CD4-positive, alpha-beta memory T cell (primary cell): ENCODE data around the gene SIL1. TPM values are rescaled to one million over a fixed set of nuclear protein-coding genes. Genes with fewer than 3 reads are reported as not detected.
A peak's percentile ranks its signal among the peaks of the same experiment; 100 is the strongest.

ENCODE experiments used
- CTCF ChIA-PET: fragments of 350-600 bp; sonication (Branson Sonifier 250); formaldehyde crosslinking; loops from one replicate; lab custom pipeline; 2021; ENCODE audit warnings: inconsistent platforms; ENCODE audit not compliant: partially characterized antibody; lab: Charles Lee
- POLR2A ChIA-PET: fragments of 350-600 bp; sonication (Branson Sonifier 250); formaldehyde crosslinking; loops from one replicate; lab custom pipeline; 2021; ENCODE audit not compliant: partially characterized antibody; lab: Charles Lee
- DNase-seq, 5 donors: peaks; one replicate each; pipeline versions ENCODE4 v3.0.0 to v3.0.0-alpha.2; 2020 to 2022; ENCODE audit warnings: mixed read lengths in 1 of 5
- H3K27ac ChIP-seq: one replicate; pipeline ENCODE4 v1.7.0; 2013; ENCODE audit warnings: low read depth, low read length
- H3K27me3 ChIP-seq: 2 replicates; pipeline ENCODE4 v1.7.0; 2013; ENCODE audit warnings: mild to moderate bottlenecking, low read length, moderate library complexity; ENCODE audit not compliant: insufficient read depth
- H3K36me3 ChIP-seq: 2 replicates; pipeline ENCODE4 v1.7.0; 2013; ENCODE audit warnings: mild to moderate bottlenecking, low read length, moderate library complexity; ENCODE audit not compliant: insufficient read depth
- H3K4me1 ChIP-seq: 2 replicates; pipeline ENCODE4 v1.7.0; 2013; ENCODE audit warnings: mild to moderate bottlenecking, low read length, moderate library complexity; ENCODE audit not compliant: insufficient read depth
- H3K4me3 ChIP-seq, 2 donors: one replicate each; pipeline ENCODE4 v1.7.0; 2013; ENCODE audit warnings: low read length in 2 of 2, mild to moderate bottlenecking in 1 of 2
- H3K9me3 ChIP-seq, 2 donors: one replicate each; pipeline ENCODE4 v1.7.0; 2013; ENCODE audit warnings: low read length in 2 of 2, control low read depth in 1 of 2; ENCODE audit not compliant: control insufficient read depth in 1 of 2
- H3K27ac Mint-ChIP-seq, 7 donors: one replicate each; pipeline ENCODE4 v1.8.0; 2020 to 2021; ENCODE audit warnings: mixed read lengths in 7 of 7, mild to moderate bottlenecking in 6 of 7, inconsistent platforms in 3 of 7, moderate library complexity in 3 of 7
- H3K27me3 Mint-ChIP-seq, 2 donors: one replicate each; pipeline ENCODE4 v1.8.0; 2020 to 2021; ENCODE audit warnings: mixed read lengths in 2 of 2
- H3K36me3 Mint-ChIP-seq, 2 donors: one replicate each; pipeline ENCODE4 v1.8.0; 2020 to 2021; ENCODE audit warnings: mixed read lengths in 2 of 2, inconsistent platforms in 1 of 2, mild to moderate bottlenecking in 1 of 2
- H3K4me1 Mint-ChIP-seq, 4 donors: one replicate each; pipeline ENCODE4 v1.8.0; 2020 to 2021; ENCODE audit warnings: mixed read lengths in 4 of 4, mild to moderate bottlenecking in 1 of 4
- H3K4me3 Mint-ChIP-seq, 8 donors: one replicate each; pipeline ENCODE4 v1.8.0; 2020 to 2021; ENCODE audit warnings: mixed read lengths in 8 of 8, mild to moderate bottlenecking in 7 of 8, moderate library complexity in 6 of 8, inconsistent platforms in 3 of 8
- H3K9me3 Mint-ChIP-seq, 8 donors: one replicate each; pipeline ENCODE4 v1.8.0; 2020 to 2021; ENCODE audit warnings: mixed read lengths in 8 of 8, mild to moderate bottlenecking in 5 of 8, inconsistent platforms in 3 of 8, moderate library complexity in 1 of 8
- intact Hi-C: fragments of 100-400 bp; cut with micrococcal nuclease; formaldehyde crosslinking; loops from one replicate; pipeline ENCODE4 v1.15.1; 2023
- polyA plus RNA-seq, 2 donors: library from polyadenylated mRNA; unstranded; fragments of 300-500 nt; fragmentation: Illumina TruSeq; gene quantifications; one replicate each; pipeline ENCODE4 v1.2.3, GENCODE V29; 2021
- total RNA-seq, 2 experiments: library from RNA; stranded (reverse); gene quantifications; one replicate each; pipeline ENCODE4 v1.2.3, GENCODE V29; 2021

The SIL1 gene
- total and polyA plus RNA-seq, 4 experiments from 2014 or later: 12.2 to 16.7 (median 14.4) TPM

- intact Hi-C loops: no loop called here
- Histone ChIP-seq H3K4me3 (no peak overlapping the region), H3K4me1 (no peaks in the 10 kb centered on the region), H3K27me3 (no peaks in the 10 kb centered on the region), H3K9me3 (no peaks in the 10 kb centered on the region), H3K27ac (no peak overlapping the region), H3K36me3 (no peaks in the 10 kb centered on the region)
- H3K9me3 Mint-ChIP-seq: no peaks in the 10 kb centered on the region
- H3K36me3 Mint-ChIP-seq: no peaks in the 10 kb centered on the region
- POLR2A ChIA-PET: no interaction called here
- no peaks in the 10 kb centered on the region for H3K27me3 Mint-ChIP-seq
- CTCF ChIA-PET: interaction anchor here (1.8 kb wide), 1 partner anchor 12 kb away, joined by 4 read pairs; no protein-coding TSS in a partner anchor
- no peak overlapping the region for H3K4me3 Mint-ChIP-seq
- peaks cover 0 to 2% (median under 1%) of the 10 kb centered on the region in 4 donors for H3K4me1 Mint-ChIP-seq
- no peak overlapping the region for H3K27ac Mint-ChIP-seq
- no peak for DNase-seq
These were observed 237.9 kb downstream of the SIL1 start for GRCh38 chr5:138960145-138960692.

- Mint-ChIP-seq H3K4me1 (peaks cover 12 to 22% (median 17%) of the 10 kb centered on the region in 4 donors), H3K27ac (no peak overlapping the region), H3K36me3 (no peaks in the 10 kb centered on the region), H3K27me3 (no peaks in the 10 kb centered on the region), H3K9me3 (no peaks in the 10 kb centered on the region), H3K4me3 (no peak overlapping the region)
- intact Hi-C loops: no loop called here
- CTCF ChIA-PET: no interaction called here
- DNase-seq: no peak
- Histone ChIP-seq H3K9me3 (no peaks in the 10 kb centered on the region), H3K27ac (no peak overlapping the region), H3K36me3 (no peaks in the 10 kb centered on the region), H3K4me3 (no peak overlapping the region), H3K27me3 (no peaks in the 10 kb centered on the region), H3K4me1 (peaks cover 18% of the 10 kb centered on the region)
- POLR2A ChIA-PET: no interaction called here
These were observed 241.4 kb downstream of the SIL1 start for GRCh38 chr5:138956801-138957200.

- no peaks in the 10 kb centered on the region for H3K9me3 Mint-ChIP-seq
- Histone ChIP-seq H3K9me3 (no peaks in the 10 kb centered on the region), H3K36me3 (no peaks in the 10 kb centered on the region), H3K27ac (no peak overlapping the region), H3K27me3 (no peaks in the 10 kb centered on the region), H3K4me1 (peaks cover 18% of the 10 kb centered on the region), H3K4me3 (no peak overlapping the region)
- ChIA-PET POLR2A (no interaction called here), CTCF (no interaction called here)
- H3K4me3 Mint-ChIP-seq: no peak overlapping the region
- DNase-seq: no peak
- H3K27me3 Mint-ChIP-seq: no peaks in the 10 kb centered on the region
- H3K27ac Mint-ChIP-seq: no peak overlapping the region
- peaks cover 0 to 3% of the 10 kb centered on the region in 2 donors for H3K36me3 Mint-ChIP-seq
- intact Hi-C loops: no loop called here
- peaks cover 12 to 22% (median 17%) of the 10 kb centered on the region in 4 donors for H3K4me1 Mint-ChIP-seq
These were observed 242.4 kb downstream of the SIL1 start for GRCh38 chr5:138955671-138956295.

GRCh38 chr5:138955013-138955660, 243.0 kb downstream of the SIL1 start:
- DNase-seq: no peak
- CTCF ChIA-PET: no interaction called here

GRCh38 chr5:138954257-138955012, 243.7 kb downstream of the SIL1 start:
- Histone ChIP-seq H3K36me3 (no peaks in the 10 kb centered on the region), H3K4me3 (no peak overlapping the region), H3K27me3 (no peaks in the 10 kb centered on the region), H3K9me3 (no peaks in the 10 kb centered on the region), H3K27ac (no peak overlapping the region), H3K4me1 (peaks cover 18% of the 10 kb centered on the region)
- CTCF ChIA-PET: interaction anchor here (1.1 kb wide), 1 partner anchor 8 kb away, joined by 3 read pairs; no protein-coding TSS in a partner anchor
- POLR2A ChIA-PET: no interaction called here
- no peak for DNase-seq
- no peaks in the 10 kb centered on the region for H3K27me3 Mint-ChIP-seq
- peaks cover 12 to 22% (median 17%) of the 10 kb centered on the region in 4 donors for H3K4me1 Mint-ChIP-seq
- H3K36me3 Mint-ChIP-seq: peaks cover 0 to 4% of the 10 kb centered on the region in 2 donors
- H3K4me3 Mint-ChIP-seq: no peak overlapping the region
- intact Hi-C loops: no loop called here
- peak overlapping the region in 1 of 7 donors; percentile 37 for H3K27ac Mint-ChIP-seq
- no peaks in the 10 kb centered on the region for H3K9me3 Mint-ChIP-seq

More at GRCh38 chr5:138955013-138955660, 243.0 kb downstream of the SIL1 start:
- Mint-ChIP-seq H3K4me1 (peaks cover 12 to 22% (median 17%) of the 10 kb centered on the region in 4 donors), H3K36me3 (peaks cover 0 to 4% of the 10 kb centered on the region in 2 donors), H3K27ac (no peak overlapping the region), H3K27me3 (no peaks in the 10 kb centered on the region), H3K4me3 (no peak overlapping the region), H3K9me3 (no peaks in the 10 kb centered on the region)
- Histone ChIP-seq H3K27me3 (no peaks in the 10 kb centered on the region), H3K27ac (no peak overlapping the region), H3K4me3 (no peak overlapping the region), H3K4me1 (peaks cover 18% of the 10 kb centered on the region), H3K36me3 (no peaks in the 10 kb centered on the region), H3K9me3 (no peaks in the 10 kb centered on the region)
- POLR2A ChIA-PET: no interaction called here
- intact Hi-C loops: no loop called here

- ChIA-PET POLR2A (no interaction called here), CTCF (interaction anchor here (1.1 to 1.6 kb wide), 2 partner anchors 9 to 128 kb away, joined by 3 to 4 read pairs; no protein-coding TSS in a partner anchor)
- Mint-ChIP-seq H3K4me1 (peaks cover 11 to 22% (median 17%) of the 10 kb centered on the region in 4 donors), H3K27ac (peak overlapping the region in 3 of 7 donors; percentile 13 to 48 (median 31)), H3K36me3 (peaks cover 0 to 4% of the 10 kb centered on the region in 2 donors), H3K4me3 (peak overlapping the region in 4 of 8 donors; percentile 12 to 55 (median 38)), H3K27me3 (no peaks in the 10 kb centered on the region), H3K9me3 (no peaks in the 10 kb centered on the region)
- Histone ChIP-seq H3K4me3 (no peak overlapping the region), H3K27ac (no peak overlapping the region), H3K9me3 (no peaks in the 10 kb centered on the region), H3K36me3 (no peaks in the 10 kb centered on the region), H3K4me1 (peaks cover 18% of the 10 kb centered on the region), H3K27me3 (no peaks in the 10 kb centered on the region)
- DNase-seq: peak in 3 of 5 donors; percentile 8 to 21 (median 8)
- intact Hi-C loops: no loop called here
These were observed 244.5 kb downstream of the SIL1 start for GRCh38 chr5:138953387-138954256.
